PC-9 (cell line): Measurements from ENCODE around the gene DPP9. TPM values are rescaled to one million over a fixed set of nuclear protein-coding genes. Genes with fewer than 3 reads are reported as not detected.
A peak's percentile ranks its signal among the peaks of the same experiment; 100 is the strongest.

ENCODE experiments used
- BruUV-seq: library from RNA; stranded (reverse); fragments of 400-500 nt; replicated peaks from 2 replicates; lab custom pipeline; 2021; lab: Mats Ljungman, UMichigan
- CTCF ChIA-PET: fragments of 300-600 bp; sonication (Branson Sonifier 250); formaldehyde crosslinking; loops from one replicate; lab custom pipeline; 2022; ENCODE audit warnings: antibody characterized with exemption; lab: Charles Lee
- POLR2A ChIA-PET: fragments of 300-600 bp; sonication (Branson Sonifier 250); formaldehyde crosslinking; loops from one replicate; lab custom pipeline; 2022; ENCODE audit warnings: antibody characterized with exemption; ENCODE audit not compliant: unreplicated experiment; lab: Charles Lee
- DNase-seq, 2 experiments: peaks; one replicate each; pipeline versions ENCODE4 v3.0.0 to v3.0.0-alpha.2; 2015 to 2022; ENCODE audit warnings: mixed read lengths in 1 of 2
- H2AFZ ChIP-seq: fragments of 200-600 bp; sonication (generic); 2 replicates; pipeline ENCODE4 v1.8.1; 2017; ENCODE audit warnings: antibody characterized with exemption
- H3F3A ChIP-seq: fragments of 200-600 bp; sonication (generic); 2 replicates; pipeline ENCODE4 v1.8.1; 2017; ENCODE audit warnings: antibody characterized with exemption, mild to moderate bottlenecking, low read depth; ENCODE audit not compliant: insufficient read depth
- H3K27ac ChIP-seq: fragments of 200-600 bp; sonication (generic); 2 replicates; pipeline ENCODE4 v1.6.1; 2016; ENCODE audit warnings: mixed run types
- H3K27me3 ChIP-seq: fragments of 200-600 bp; sonication (generic); 2 replicates; pipeline ENCODE4 v1.6.1; 2016; ENCODE audit warnings: low read depth, mixed run types; ENCODE audit not compliant: insufficient read depth
- H3K36me3 ChIP-seq: fragments of 200-600 bp; sonication (generic); 2 replicates; pipeline ENCODE4 v1.6.1; 2016; ENCODE audit warnings: low read depth, mixed run types
- H3K4me1 ChIP-seq: fragments of 200-600 bp; sonication (generic); replicated peaks from 2 replicates; pipeline ENCODE4 v1.6.1; 2016; ENCODE audit warnings: mixed run types; ENCODE audit not compliant: insufficient read depth
- H3K4me2 ChIP-seq: fragments of 200-600 bp; sonication (generic); 2 replicates; pipeline ENCODE4 v1.6.1; 2017; ENCODE audit warnings: mixed run types
- H3K4me3 ChIP-seq: fragments of 200-600 bp; sonication (generic); 2 replicates; pipeline ENCODE4 v1.6.1; 2016; ENCODE audit warnings: mixed run types
- H3K79me2 ChIP-seq: fragments of 200-600 bp; sonication (generic); 2 replicates; pipeline ENCODE4 v1.6.1; 2017; ENCODE audit warnings: low read depth, mixed run types
- H3K9me2 ChIP-seq: fragments of 200-600 bp; sonication (generic); 2 replicates; pipeline ENCODE4 v1.8.1; 2017; ENCODE audit warnings: mild to moderate bottlenecking; ENCODE audit not compliant: insufficient read depth
- H3K9me3 ChIP-seq: fragments of 200-600 bp; sonication (generic); 2 replicates; pipeline ENCODE4 v1.8.1; 2016; ENCODE audit warnings: low read depth; ENCODE audit not compliant: insufficient read depth
- H4K20me1 ChIP-seq: fragments of 200-600 bp; sonication (generic); 2 replicates; pipeline ENCODE4 v1.8.1; 2017; ENCODE audit not compliant: insufficient read depth
- EZH2 ChIP-seq: fragments of 200-600 bp; sonication (generic); IDR thresholded peaks from 2 replicates; pipeline ENCODE4 v1.8.0; 2017; ENCODE audit warnings: antibody characterized with exemption, low read depth
- intact Hi-C: fragments of 100-400 bp; cut with micrococcal nuclease; formaldehyde crosslinking; loops from one replicate; pipeline ENCODE4 v1.10.0; 2022; ENCODE audit not compliant: unreplicated experiment
- total RNA-seq: library from RNA; stranded (reverse); gene quantifications from 2 replicates; pipeline ENCODE4 v1.2.3, GENCODE V29; 2021
- TF ChIP-seq, protein P1 (sequence below): fragments of 200-600 bp; sonication (generic); conservative IDR thresholded peaks from 2 replicates; pipeline ENCODE4 v1.6.1; 2017; ENCODE audit warnings: mixed run types, antibody characterized with exemption, mild to moderate bottlenecking, moderate library complexity

The DPP9 gene
- total RNA-seq, 1 experiment from 2014 or later, result 85.3 TPM

DNA sequence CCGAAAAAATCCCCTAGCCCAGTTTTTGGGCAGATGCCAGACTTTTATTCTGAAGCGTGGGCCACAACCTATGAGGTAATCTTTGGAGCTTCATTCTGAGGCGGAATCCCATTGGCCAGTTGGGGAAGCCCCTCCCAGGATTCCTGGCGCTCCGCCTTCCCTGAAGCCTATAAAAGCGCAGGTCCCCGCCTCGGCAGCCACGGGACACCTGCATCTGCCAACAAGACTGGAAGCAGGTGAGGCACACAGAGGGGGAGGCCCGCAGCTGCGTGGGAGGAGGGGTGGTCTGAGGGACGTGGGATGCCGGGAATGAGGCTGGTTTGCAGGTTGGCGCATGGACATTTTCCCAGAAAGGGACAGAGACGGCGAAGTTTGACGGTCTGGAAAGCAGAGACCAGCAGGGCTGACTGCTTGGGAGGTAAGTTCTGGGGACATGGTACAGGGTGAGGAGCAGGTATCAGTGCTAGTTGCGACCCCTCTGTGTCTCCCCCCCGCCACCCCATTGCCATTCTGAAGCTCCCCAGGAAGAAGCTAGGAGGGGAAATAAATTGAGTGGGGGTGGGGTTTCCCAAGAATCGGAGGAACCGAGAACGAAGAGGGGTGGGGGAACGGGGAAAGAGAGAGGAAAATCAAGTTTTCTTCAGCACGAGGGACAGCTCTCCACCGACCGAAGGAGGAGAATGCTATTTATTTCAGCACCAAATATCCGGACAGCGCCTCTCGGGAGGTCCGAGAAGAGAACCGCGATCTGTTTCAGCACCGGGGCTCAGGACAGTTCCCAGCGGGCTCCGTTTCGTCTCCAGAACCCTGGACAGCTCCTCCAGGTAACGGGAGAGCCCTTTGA, 45.5 kb upstream of the DPP9 start:
- peaks cover 35% of the 10 kb centered on the region for H3K27me3 ChIP-seq
- H3K9me3 ChIP-seq, result no peaks in the 10 kb centered on the region
- BruUV-seq, result no TSS peak
- ChIA-PET CTCF (no interaction called here), POLR2A (no interaction called here)
- DNase-seq, result peak; percentile 65 to 72
- peaks cover 11% of the 10 kb centered on the region; the same call in 1 of the 2 replicates for H3F3A ChIP-seq
- no peak for TF ChIP-seq EZH2
- TF ChIP-seq, protein P1, sequence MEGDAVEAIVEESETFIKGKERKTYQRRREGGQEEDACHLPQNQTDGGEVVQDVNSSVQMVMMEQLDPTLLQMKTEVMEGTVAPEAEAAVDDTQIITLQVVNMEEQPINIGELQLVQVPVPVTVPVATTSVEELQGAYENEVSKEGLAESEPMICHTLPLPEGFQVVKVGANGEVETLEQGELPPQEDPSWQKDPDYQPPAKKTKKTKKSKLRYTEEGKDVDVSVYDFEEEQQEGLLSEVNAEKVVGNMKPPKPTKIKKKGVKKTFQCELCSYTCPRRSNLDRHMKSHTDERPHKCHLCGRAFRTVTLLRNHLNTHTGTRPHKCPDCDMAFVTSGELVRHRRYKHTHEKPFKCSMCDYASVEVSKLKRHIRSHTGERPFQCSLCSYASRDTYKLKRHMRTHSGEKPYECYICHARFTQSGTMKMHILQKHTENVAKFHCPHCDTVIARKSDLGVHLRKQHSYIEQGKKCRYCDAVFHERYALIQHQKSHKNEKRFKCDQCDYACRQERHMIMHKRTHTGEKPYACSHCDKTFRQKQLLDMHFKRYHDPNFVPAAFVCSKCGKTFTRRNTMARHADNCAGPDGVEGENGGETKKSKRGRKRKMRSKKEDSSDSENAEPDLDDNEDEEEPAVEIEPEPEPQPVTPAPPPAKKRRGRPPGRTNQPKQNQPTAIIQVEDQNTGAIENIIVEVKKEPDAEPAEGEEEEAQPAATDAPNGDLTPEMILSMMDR, result no peak
- no peaks in the 10 kb centered on the region for H3K9me2 ChIP-seq
- no peaks in the 10 kb centered on the region for H3K79me2 ChIP-seq
- H3K36me3 ChIP-seq, result no peaks in the 10 kb centered on the region
- no peaks in the 10 kb centered on the region for H3K4me1 ChIP-seq
- no peak overlapping the region for H3K4me2 ChIP-seq
- H3K27ac ChIP-seq, result no peak overlapping the region
- H2AFZ ChIP-seq, result no peak overlapping the region
- intact Hi-C loops, result no loop called here
- no peak overlapping the region for H3K4me3 ChIP-seq
- no peaks in the 10 kb centered on the region for H4K20me1 ChIP-seq

DNA sequence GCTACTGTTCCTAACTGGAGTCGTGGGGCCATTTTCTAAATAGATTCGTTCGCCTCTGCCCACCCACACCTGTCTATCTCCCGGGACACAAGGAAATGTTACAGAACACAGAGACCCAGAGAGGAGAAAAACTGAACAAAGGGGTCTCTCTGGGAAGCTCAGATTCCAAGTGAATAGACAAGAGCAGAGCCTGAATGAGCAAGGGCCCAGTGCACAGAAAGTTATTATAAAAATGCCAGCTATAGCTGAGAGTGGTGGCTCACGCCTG, 40.7 kb upstream of the DPP9 start:
- Histone ChIP-seq H3K79me2 (no peaks in the 10 kb centered on the region), H2AFZ (no peak overlapping the region), H3K27me3 (peaks cover 65% of the 10 kb centered on the region), H3K4me2 (no peak overlapping the region), H3K9me3 (no peaks in the 10 kb centered on the region), H3K4me1 (no peaks in the 10 kb centered on the region), H3K36me3 (no peaks in the 10 kb centered on the region), H4K20me1 (no peaks in the 10 kb centered on the region), H3F3A (peaks cover 5% of the 10 kb centered on the region; the same call in 1 of the 2 replicates), H3K27ac (no peak overlapping the region), H3K4me3 (no peak overlapping the region), H3K9me2 (no peaks in the 10 kb centered on the region)
- no peak for DNase-seq
- intact Hi-C loops, result no loop called here
- no peak for TF ChIP-seq EZH2
- TF ChIP-seq, protein P1, result no peak
- ChIA-PET CTCF (no interaction called here), POLR2A (no interaction called here)
- no TSS peak for BruUV-seq

DNA sequence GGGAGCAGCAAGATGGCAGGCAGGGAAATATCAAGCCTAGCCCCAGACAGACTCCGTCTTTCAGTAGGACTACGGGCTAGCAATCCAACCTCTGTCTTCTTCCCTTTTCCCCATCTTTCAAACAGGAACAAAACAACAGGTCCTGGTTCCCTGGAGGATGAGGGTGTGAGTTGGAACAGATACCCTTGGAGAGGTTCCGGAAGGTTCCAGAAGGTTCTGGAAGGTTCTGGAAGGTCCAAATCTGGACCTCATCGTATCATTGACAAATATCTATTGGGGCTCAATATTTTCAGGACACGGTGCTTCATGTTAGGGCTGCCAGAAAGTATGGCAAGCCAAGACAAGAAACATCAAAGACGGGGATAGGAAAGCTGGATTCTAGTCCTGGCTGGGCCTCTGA, 39.4 kb upstream of the DPP9 start:
- no peaks in the 10 kb centered on the region for H3K79me2 ChIP-seq
- no peaks in the 10 kb centered on the region for H3K4me1 ChIP-seq
- no peaks in the 10 kb centered on the region for H3K9me2 ChIP-seq
- H3K27ac ChIP-seq, result no peak overlapping the region
- no TSS peak for BruUV-seq
- no peaks in the 10 kb centered on the region for H3F3A ChIP-seq
- peaks cover 78% of the 10 kb centered on the region for H3K27me3 ChIP-seq
- POLR2A ChIA-PET, result no interaction called here
- H3K36me3 ChIP-seq, result no peaks in the 10 kb centered on the region
- H3K9me3 ChIP-seq, result no peaks in the 10 kb centered on the region
- no peak overlapping the region for H2AFZ ChIP-seq
- H3K4me2 ChIP-seq, result no peak overlapping the region
- TF ChIP-seq EZH2, result no peak
- TF ChIP-seq, protein P1, result no peak
- CTCF ChIA-PET, result interaction anchor here (0.5 kb wide), 1 partner anchor 14 kb away, joined by 4 read pairs; no protein-coding TSS in a partner anchor
- no peak for DNase-seq
- no peak overlapping the region for H3K4me3 ChIP-seq
- H4K20me1 ChIP-seq, result no peaks in the 10 kb centered on the region
- intact Hi-C loops, result no loop called here
